NB4 (cell line): ENCODE results near the gene BPIFB3.

ENCODE experiments used
- DNase-seq: peaks from one replicate; pipeline ENCODE4 v3.0.0; 2010; ENCODE audit warnings: low read depth
- H3K4me3 ChIP-seq: one replicate; pipeline ENCODE4 v1.5.1; 2011; ENCODE audit warnings: mild to moderate bottlenecking, low read depth, low read length, moderate library complexity
- CTCF ChIP-seq: IDR thresholded peaks from one replicate; pipeline ENCODE4 v1.5.1; 2012; ENCODE audit warnings: low read depth, low read length
- MAX ChIP-seq: IDR thresholded peaks from 2 replicates; pipeline ENCODE4 v1.6.1; 2011; ENCODE audit warnings: low read depth, low read length
- MYC ChIP-seq: IDR thresholded peaks from 2 replicates; pipeline ENCODE4 v1.6.1; 2011; ENCODE audit warnings: low read depth, low read length
- POLR2A ChIP-seq: IDR thresholded peaks from 2 replicates; pipeline ENCODE4 v1.6.1; 2011; ENCODE audit warnings: mild to moderate bottlenecking; ENCODE audit not compliant: insufficient read length; ENCODE audit errors: extremely low read depth

Gene BPIFB3

GRCh38 chr20:33063271-33063670 lies 9.6 kb downstream of the BPIFB3 start:
- H3K4me3 ChIP-seq: no peak overlapping the region
- TF ChIP-seq POLR2A (no peak), MAX (no peak), CTCF (no peak), MYC (no peak)
- DNase-seq: no peak

GRCh38 chr20:33064572-33065287 lies 11.0 kb downstream of the BPIFB3 start:
- no peak for DNase-seq
- H3K4me3 ChIP-seq: no peak overlapping the region
- TF ChIP-seq MYC (no peak), MAX (no peak), CTCF (no peak), POLR2A (no peak)

DNA sequence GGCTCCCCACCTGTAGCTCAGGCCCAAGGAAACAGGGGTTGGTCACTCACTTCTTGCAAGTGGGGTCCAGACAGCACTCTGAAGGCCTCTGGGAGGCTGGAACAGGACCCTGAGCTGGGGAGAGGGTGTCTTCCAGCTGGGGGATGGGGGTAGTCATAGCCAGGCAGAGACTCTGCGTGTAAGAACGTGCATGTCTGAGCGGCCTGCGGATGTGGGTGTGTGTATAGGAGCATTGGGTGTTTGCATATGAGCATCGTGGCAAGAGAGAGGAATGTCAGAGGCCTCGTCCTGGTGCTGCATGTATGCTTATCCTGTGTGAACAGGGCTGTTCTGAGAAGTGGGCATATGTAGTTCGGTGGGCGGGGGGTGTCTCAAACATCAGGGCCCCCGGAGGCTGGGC lies 12.1 kb downstream of the BPIFB3 start:
- no peak for TF ChIP-seq CTCF
- no peak overlapping the region for H3K4me3 ChIP-seq
- DNase-seq: no peak

DNA sequence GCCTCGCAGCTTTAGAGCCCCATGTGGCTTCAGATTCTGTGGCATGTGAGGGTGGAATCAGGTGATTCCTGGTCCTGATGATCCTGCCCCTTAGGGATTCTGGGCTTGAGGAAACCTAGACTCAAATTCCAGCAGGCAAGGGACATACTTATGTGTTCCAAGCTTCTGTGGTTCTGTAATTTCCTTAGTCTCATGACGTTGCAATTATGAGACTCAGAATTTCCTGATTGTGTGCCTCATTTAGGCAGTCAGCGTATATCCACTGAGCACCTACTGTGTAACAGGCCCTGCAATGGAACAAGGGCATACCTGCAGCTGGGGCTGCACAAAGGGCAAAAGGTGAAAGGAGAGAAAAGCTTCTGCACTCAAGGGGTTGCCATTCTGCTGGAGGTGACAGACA lies 14.1 kb downstream of the BPIFB3 start:
- TF ChIP-seq CTCF (no peak), MAX (no peak), POLR2A (no peak), MYC (no peak)
- H3K4me3 ChIP-seq: no peak overlapping the region
- DNase-seq: no peak

GRCh38 chr20:33068251-33068939 lies 14.7 kb downstream of the BPIFB3 start:
- H3K4me3 ChIP-seq: no peak overlapping the region
- no peak for DNase-seq
- TF ChIP-seq MYC (no peak), POLR2A (no peak), MAX (no peak), CTCF (no peak)

DNA sequence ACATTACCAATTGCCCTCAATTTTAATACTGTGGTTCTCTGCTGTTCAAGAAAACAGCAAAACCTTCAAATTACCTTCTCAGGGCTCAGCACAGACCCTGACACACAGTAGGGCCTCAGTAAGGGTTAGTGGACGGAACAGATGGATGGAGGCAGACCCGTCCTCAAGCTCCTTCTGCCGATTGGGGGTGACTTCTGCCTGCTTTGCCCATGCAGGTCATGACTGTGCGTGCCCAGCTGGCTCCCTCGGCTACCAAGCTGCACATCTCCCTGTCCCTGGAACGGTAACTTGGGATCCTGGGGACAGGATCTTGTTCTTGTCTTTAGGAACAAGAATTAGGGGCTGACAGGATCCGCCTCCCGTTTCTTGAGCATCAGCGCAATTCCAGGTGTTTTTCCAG lies 16.0 kb downstream of the BPIFB3 start:
- DNase-seq: no peak
- no peak overlapping the region for H3K4me3 ChIP-seq
- TF ChIP-seq POLR2A (no peak), MYC (no peak), MAX (no peak), CTCF (no peak)
